Measurements from ENCODE around the gene MSI1.

Gene MSI1

DNA sequence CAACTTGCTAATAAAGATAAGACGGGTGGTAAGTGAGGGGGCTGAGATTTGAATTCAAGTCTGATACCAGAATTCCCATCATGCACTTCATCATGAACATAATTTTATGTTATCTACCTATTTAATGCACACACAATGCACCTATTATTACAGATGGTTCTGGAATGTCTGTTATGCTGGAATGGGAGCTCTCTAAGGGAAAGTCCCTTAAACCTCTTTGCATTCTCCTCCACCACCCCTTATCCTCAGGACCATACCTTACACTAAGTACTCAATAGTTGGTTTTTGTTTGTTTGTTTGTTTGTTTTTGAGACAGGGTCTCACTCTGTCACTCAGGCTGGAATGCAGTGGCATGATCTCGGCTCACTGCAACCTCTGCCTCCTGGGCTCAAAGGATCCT is 7.0 kb upstream of the MSI1 start:
- Histone ChIP-seq H3K36me3 (no peaks in the 10 kb centered on the region), H3K4me3 (ENCODE audit: low read depth in 1 of 2, low read length in 1 of 2) (no peak overlapping the region), H3K9me3 (no peaks in the 10 kb centered on the region), H3K27me3 (peaks cover 91% of the 10 kb centered on the region), H3K4me1 (ENCODE audit: control insufficient read depth in 1 of 2, insufficient read depth in 1 of 2, low read depth in 1 of 2, low read length in 1 of 2) (no peaks in the 10 kb centered on the region), H3K27ac (no peak overlapping the region)
- TF ChIP-seq, protein P1, sequence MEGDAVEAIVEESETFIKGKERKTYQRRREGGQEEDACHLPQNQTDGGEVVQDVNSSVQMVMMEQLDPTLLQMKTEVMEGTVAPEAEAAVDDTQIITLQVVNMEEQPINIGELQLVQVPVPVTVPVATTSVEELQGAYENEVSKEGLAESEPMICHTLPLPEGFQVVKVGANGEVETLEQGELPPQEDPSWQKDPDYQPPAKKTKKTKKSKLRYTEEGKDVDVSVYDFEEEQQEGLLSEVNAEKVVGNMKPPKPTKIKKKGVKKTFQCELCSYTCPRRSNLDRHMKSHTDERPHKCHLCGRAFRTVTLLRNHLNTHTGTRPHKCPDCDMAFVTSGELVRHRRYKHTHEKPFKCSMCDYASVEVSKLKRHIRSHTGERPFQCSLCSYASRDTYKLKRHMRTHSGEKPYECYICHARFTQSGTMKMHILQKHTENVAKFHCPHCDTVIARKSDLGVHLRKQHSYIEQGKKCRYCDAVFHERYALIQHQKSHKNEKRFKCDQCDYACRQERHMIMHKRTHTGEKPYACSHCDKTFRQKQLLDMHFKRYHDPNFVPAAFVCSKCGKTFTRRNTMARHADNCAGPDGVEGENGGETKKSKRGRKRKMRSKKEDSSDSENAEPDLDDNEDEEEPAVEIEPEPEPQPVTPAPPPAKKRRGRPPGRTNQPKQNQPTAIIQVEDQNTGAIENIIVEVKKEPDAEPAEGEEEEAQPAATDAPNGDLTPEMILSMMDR (IDR thresholded peaks at IDR 0.05), result no peak

DNA sequence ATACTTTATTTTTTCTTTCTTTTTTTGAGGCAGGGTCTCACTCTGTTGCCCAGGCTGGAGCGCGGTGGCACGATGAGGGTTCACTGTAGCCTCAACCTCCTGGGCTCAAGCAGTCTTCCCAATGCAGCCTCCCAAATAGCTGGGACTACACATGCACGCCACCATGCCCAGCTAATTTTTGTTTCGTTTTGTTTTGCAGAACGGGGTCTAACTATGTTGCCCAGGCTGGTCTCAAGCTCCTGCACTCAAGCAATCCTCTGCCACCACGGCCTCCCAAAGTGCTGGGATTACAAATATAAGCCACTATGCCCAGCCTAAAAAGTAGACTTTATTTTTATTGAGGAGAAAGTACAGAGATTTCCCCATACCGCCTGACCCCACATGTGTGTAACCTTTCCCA is 4.7 kb upstream of the MSI1 start:
- Histone ChIP-seq H3K27ac (no peak overlapping the region), H3K9me3 (no peaks in the 10 kb centered on the region), H3K4me3 (ENCODE audit: low read depth in 1 of 2, low read length in 1 of 2) (no peak overlapping the region), H3K27me3 (peaks cover 98% of the 10 kb centered on the region), H3K36me3 (no peaks in the 10 kb centered on the region), H3K4me1 (ENCODE audit: control insufficient read depth in 1 of 2, insufficient read depth in 1 of 2, low read depth in 1 of 2, low read length in 1 of 2) (no peaks in the 10 kb centered on the region)
- TF ChIP-seq, protein P1 (IDR thresholded peaks at IDR 0.05), result no peak

DNA sequence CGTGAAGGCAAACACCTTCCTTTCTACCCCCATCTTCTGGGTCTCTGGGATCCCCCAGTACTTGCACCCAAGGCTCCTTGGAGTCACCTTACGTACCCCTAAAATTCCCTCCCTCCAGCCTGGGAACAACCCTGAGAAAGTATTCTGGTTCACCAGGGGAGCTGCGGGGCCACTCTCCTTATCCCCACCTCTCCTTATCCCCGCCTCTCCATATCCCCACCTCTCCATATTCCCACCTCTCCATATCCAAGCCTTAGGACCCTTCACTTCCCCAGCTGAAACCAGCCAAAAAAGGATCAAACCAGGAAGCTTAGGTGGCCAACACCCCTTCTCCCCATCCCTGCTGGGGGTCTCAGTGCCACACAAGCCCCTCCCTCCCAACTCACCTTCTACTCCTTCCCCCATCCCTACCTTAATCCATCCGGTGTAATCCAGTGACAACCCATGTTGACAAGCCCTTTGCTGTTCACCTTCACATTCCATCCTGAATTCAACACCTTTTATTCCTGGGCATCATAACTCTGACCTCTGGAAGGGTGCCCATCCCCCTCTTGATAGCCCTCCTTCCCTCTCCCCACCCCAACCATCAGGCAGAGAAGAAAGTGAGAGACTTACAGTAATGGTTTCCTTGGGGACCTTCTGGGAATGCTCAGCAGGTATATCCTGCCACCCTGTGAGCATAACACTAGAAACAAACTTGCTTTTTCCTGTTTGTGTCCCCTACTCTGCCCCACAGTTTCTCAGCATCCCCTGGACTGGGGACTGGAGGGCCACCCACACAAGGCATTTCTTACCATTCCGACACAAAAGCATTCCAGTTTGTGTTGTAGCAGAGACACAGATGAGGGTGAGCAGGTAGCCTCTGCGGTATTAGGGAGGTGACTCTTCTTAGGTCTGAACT is 1.6 kb upstream of the MSI1 start:
- H3K27me3 ChIP-seq, result peaks cover 100% of the 10 kb centered on the region
- TF ChIP-seq, protein P1 (IDR thresholded peaks at IDR 0.05), result no peak
- H3K36me3 ChIP-seq, result no peaks in the 10 kb centered on the region
- no peak overlapping the region for H3K27ac ChIP-seq
- H3K9me3 ChIP-seq, result no peaks in the 10 kb centered on the region
- no peak overlapping the region for H3K4me3 ChIP-seq (ENCODE audit: low read depth in 1 of 2, low read length in 1 of 2)
- peaks cover 0 to 6% of the 10 kb centered on the region in 2 experiments for H3K4me1 ChIP-seq (ENCODE audit: control insufficient read depth in 1 of 2, insufficient read depth in 1 of 2, low read depth in 1 of 2, low read length in 1 of 2)

DNA sequence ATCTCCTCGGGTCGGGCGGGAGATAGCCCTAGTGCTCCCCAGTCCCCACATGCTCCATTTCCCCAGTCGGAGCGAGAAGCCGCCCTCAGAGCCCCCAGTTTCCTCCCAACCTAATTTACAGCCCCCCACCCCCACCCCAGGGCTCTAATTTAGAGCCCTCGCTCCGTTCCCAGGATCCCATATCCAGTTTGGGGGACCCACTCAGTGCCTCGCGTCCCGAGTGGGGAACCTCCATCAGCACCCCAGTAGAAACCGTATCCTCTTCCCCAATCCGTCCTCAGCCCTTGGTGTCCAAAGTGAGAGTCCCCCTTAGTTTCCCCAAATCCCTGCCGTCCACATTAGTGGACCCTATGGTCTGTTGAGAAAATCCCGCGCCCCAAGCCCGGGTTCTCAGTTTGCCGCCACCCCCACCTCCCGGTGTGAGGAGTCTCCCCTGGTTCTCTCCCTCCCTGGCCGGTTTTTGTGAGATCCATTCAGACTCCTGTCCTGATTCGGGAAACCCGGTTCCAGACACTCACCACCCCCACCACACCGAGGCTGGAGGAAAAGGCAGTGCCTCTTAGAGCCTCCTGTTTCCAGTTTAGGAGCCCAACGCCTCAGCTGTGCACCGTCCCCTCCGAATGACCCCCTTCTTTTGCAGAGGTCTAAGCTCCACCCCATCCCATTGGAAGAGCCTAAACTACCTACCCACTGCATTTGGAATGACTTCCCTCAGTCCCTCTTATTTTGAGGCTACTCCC is 809 bp upstream of the MSI1 start:
- no peaks in the 10 kb centered on the region for H3K9me3 ChIP-seq
- peaks cover 0 to 6% of the 10 kb centered on the region in 2 experiments for H3K4me1 ChIP-seq (ENCODE audit: control insufficient read depth in 1 of 2, insufficient read depth in 1 of 2, low read depth in 1 of 2, low read length in 1 of 2)
- no peak overlapping the region for H3K27ac ChIP-seq
- H3K36me3 ChIP-seq, result no peaks in the 10 kb centered on the region
- H3K27me3 ChIP-seq, result peaks cover 100% of the 10 kb centered on the region
- TF ChIP-seq, protein P1 (IDR thresholded peaks at IDR 0.05), result no peak
- no peak overlapping the region for H3K4me3 ChIP-seq (ENCODE audit: low read depth in 1 of 2, low read length in 1 of 2)

DNA sequence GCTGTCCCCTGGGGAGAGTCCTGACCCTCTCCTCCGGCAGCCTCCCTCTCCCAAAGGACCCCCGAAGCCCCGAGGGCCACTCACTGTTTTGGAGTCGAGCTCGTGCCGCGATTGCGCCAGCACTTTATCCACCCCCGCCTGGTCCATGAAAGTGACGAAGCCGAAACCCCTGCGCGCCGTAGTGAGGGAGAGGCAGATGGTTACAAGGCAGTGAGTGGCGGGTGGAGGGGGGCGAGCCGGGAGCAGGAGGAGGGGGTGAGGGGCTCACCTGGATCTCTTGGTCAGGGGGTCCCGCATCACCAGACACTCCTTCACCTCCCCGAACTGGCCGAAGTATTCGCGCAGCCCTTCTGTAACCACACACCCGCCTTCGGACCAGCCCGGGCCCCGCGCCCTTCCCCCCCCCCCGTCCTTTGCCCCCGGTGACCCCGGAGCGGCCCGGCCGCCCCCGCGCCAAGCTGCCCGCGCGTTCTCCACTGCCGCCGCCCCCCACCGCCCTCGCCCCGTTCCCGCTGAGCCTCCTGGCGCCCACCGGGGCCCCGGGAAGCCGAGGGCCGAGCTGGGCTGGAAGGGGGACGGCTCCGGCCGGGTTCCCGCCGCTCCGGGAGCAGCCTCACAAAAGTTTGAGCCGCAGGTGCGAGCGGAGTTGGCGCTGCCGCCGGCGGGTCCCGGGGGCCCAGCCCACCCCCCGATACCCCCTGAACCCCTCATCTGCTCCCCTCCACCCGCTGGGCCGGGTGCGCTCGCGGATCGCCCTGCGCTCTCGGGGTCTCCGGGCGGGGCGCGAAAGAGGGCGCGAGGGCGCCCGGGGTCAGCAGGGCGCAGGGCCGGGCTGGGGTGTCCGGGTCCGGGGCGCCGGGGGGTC is 808 bp downstream of the MSI1 start:
- peaks cover 0 to 6% of the 10 kb centered on the region in 2 experiments for H3K4me1 ChIP-seq (ENCODE audit: control insufficient read depth in 1 of 2, insufficient read depth in 1 of 2, low read depth in 1 of 2, low read length in 1 of 2)
- H3K4me3 ChIP-seq (ENCODE audit: low read depth in 1 of 2, low read length in 1 of 2), result no peak overlapping the region
- H3K27ac ChIP-seq, result no peak overlapping the region
- H3K9me3 ChIP-seq, result no peaks in the 10 kb centered on the region
- peaks cover 100% of the 10 kb centered on the region for H3K27me3 ChIP-seq
- TF ChIP-seq, protein P1 (IDR thresholded peaks at IDR 0.05), result no peak
- no peaks in the 10 kb centered on the region for H3K36me3 ChIP-seq
